Measurements from ENCODE around the gene GAB3. TPM values are rescaled to one million over a fixed set of nuclear protein-coding genes. Genes with fewer than 3 reads are reported as not detected.
A peak's percentile ranks its signal among the peaks of the same experiment; 100 is the strongest.

Gene GAB3
- total and polyA plus RNA-seq, 9 of the 15 experiments (the other 6 are each of a cell fraction or from before 2014, with no cell fraction given): 16.1 to 31.4 (median 20.2) TPM

- no peak for TF ChIP-seq RCOR1 (IDR thresholded peaks at IDR 0.05; ENCODE audit: borderline replicate concordance in 1 of 2, low read depth in 2 of 2, low read length in 2 of 2)
- TF ChIP-seq ZNF518B (CRISPR knock-in tag; IDR thresholded peaks at IDR 0.05): no peak
- no peak for TF ChIP-seq ZBTB5 (IDR thresholded peaks at IDR 0.05)
- TF ChIP-seq CCNT2 (IDR thresholded peaks at IDR 0.05; ENCODE audit: borderline replicate concordance, extremely low read depth, insufficient read length, low read depth, low read length): peak; percentile 25
- no peak for TF ChIP-seq CHD7 (IDR thresholded peaks at IDR 0.05; ENCODE audit: low read depth, low read length)
Observed at GRCh38 chrX:154750301-154751202, at the start of gene GAB3 (continued).

Measured in K562 (cell line).